Breast epithelium (tissue), 3 donors: ENCODE measurements around the gene PFKFB2.

Experiments used
- POLR2A ChIP-seq: fragments of 450-650 bp; IDR thresholded peaks from one replicate; pipeline ENCODE4 v1.6.1; 2016; ENCODE audit warnings: antibody characterized with exemption, mild to moderate bottlenecking, moderate library complexity
- POLR2AphosphoS5 ChIP-seq, 3 donors: sonication (generic); formaldehyde crosslinking; IDR thresholded peaks; one replicate each; pipeline ENCODE4 v1.6.1; 2017; ENCODE audit warnings: antibody characterized with exemption in 3 of 3
- TF ChIP-seq, protein P1 (sequence below), 3 donors: fragments of 450-650 bp; IDR thresholded peaks; one replicate each; pipeline ENCODE4 v1.5.1; 2016 to 2017; ENCODE audit warnings: antibody characterized with exemption in 3 of 3, mild to moderate bottlenecking in 3 of 3, moderate library complexity in 3 of 3

DNA sequence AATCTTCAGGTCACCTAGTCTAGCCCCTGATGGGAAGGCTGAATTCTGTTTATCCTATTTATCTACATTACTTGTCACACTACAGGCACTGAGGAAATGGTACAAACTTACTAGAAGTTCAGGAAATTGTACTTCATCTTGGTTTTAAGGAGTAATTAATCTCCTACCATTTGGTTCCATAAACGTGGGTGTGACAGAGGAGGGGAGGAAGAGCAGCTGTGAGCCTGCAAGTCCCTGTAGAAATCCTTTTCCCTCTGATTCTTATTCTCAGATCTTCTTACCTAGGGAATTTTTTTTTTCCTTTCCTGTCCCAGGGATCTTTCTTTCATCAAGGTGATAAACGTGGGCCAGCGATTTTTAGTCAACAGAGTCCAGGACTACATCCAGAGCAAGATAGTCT is 14.1 kb downstream of the PFKFB2 start:
- TF ChIP-seq, protein P1, sequence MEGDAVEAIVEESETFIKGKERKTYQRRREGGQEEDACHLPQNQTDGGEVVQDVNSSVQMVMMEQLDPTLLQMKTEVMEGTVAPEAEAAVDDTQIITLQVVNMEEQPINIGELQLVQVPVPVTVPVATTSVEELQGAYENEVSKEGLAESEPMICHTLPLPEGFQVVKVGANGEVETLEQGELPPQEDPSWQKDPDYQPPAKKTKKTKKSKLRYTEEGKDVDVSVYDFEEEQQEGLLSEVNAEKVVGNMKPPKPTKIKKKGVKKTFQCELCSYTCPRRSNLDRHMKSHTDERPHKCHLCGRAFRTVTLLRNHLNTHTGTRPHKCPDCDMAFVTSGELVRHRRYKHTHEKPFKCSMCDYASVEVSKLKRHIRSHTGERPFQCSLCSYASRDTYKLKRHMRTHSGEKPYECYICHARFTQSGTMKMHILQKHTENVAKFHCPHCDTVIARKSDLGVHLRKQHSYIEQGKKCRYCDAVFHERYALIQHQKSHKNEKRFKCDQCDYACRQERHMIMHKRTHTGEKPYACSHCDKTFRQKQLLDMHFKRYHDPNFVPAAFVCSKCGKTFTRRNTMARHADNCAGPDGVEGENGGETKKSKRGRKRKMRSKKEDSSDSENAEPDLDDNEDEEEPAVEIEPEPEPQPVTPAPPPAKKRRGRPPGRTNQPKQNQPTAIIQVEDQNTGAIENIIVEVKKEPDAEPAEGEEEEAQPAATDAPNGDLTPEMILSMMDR (IDR thresholded peaks at IDR 0.05): no peak
- TF ChIP-seq POLR2A (no peak), POLR2AphosphoS5 (IDR thresholded peaks at IDR 0.05) (no peak)
